ENCODE measurements around the gene GALNT15.

DNA sequence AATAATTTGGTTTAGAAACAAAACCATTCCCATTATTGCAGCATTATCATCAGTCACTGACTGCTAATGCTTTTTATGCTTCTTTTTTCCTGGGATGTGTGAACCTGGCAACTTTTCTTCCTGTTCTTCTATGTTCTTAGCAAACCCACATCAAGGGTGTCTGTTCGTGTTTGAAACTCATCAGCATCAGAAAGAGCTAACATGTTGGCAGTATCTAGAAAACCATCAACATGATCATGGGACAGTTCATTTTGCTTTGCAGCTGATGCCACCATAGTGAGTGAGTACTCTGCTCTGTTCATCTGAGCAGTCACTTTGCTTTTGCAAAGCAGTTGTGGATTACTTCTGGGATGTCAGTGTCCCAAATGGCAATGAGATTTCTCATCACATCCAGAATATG, 84.4 kb downstream of the GALNT15 start:
- TF ChIP-seq EZH2 (IDR thresholded peaks at IDR 0.05; ENCODE audit: low read depth): no peak
- TF ChIP-seq, protein P1, sequence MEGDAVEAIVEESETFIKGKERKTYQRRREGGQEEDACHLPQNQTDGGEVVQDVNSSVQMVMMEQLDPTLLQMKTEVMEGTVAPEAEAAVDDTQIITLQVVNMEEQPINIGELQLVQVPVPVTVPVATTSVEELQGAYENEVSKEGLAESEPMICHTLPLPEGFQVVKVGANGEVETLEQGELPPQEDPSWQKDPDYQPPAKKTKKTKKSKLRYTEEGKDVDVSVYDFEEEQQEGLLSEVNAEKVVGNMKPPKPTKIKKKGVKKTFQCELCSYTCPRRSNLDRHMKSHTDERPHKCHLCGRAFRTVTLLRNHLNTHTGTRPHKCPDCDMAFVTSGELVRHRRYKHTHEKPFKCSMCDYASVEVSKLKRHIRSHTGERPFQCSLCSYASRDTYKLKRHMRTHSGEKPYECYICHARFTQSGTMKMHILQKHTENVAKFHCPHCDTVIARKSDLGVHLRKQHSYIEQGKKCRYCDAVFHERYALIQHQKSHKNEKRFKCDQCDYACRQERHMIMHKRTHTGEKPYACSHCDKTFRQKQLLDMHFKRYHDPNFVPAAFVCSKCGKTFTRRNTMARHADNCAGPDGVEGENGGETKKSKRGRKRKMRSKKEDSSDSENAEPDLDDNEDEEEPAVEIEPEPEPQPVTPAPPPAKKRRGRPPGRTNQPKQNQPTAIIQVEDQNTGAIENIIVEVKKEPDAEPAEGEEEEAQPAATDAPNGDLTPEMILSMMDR (conservative IDR thresholded peaks at IDR 0.05): no peak
